Thymus (tissue), 14 donors: ENCODE results near the gene AQR. TPM values are rescaled to one million over a fixed set of nuclear protein-coding genes. Genes with fewer than 3 reads are reported as not detected.

Experiments used
- DNase-seq, 9 donors: peaks; one replicate each; pipeline ENCODE4 v3.0.0-alpha.2; 2013; ENCODE audit warnings: low spot score in 9 of 9, low read depth in 6 of 9, missing footprints in 1 of 9
- H3K27ac ChIP-seq, 2 donors: one replicate each; pipeline ENCODE4 v1.5.1; 2013; ENCODE audit warnings: control low read depth in 1 of 2, low read depth in 1 of 2, low read length in 1 of 2, mild to moderate bottlenecking in 1 of 2, moderate library complexity in 1 of 2
- H3K27me3 ChIP-seq, 2 donors: one replicate each; pipeline ENCODE4 v1.5.1; 2013; ENCODE audit warnings: low read length in 1 of 2; ENCODE audit not compliant: control insufficient read depth in 2 of 2, insufficient read depth in 1 of 2
- H3K36me3 ChIP-seq, 2 donors: one replicate each; pipeline ENCODE4 v1.5.1; 2013; ENCODE audit warnings: low read length in 1 of 2, mild to moderate bottlenecking in 1 of 2, moderate library complexity in 1 of 2; ENCODE audit not compliant: control insufficient read depth in 2 of 2, insufficient read depth in 2 of 2
- H3K4me1 ChIP-seq, 2 donors: one replicate each; pipeline ENCODE4 v1.5.1; 2013; ENCODE audit warnings: low read length in 2 of 2; ENCODE audit not compliant: control insufficient read depth in 2 of 2, insufficient read depth in 2 of 2
- H3K4me3 ChIP-seq, 2 donors: one replicate each; pipeline ENCODE4 v1.5.1; 2013; ENCODE audit warnings: low read length in 2 of 2, control low read depth in 1 of 2, mild to moderate bottlenecking in 1 of 2
- H3K9me3 ChIP-seq, 2 donors: one replicate each; pipeline ENCODE4 v1.5.1; 2013; ENCODE audit warnings: low read length in 1 of 2, mild to moderate bottlenecking in 1 of 2; ENCODE audit not compliant: control insufficient read depth in 2 of 2, insufficient read depth in 1 of 2
- WGBS: extraction: QIAGEN DNeasy Blood & Tissue Kit; methylation state at CpG from one replicate; pipeline ENCODE4 v1.1.7; 2013; 5-methylcytosine and 5-hydroxymethylcytosine counted together
- long read RNA-seq, 10 donors: transcript quantifications; one replicate each; lab custom pipeline, GENCODE V29; 2026
- polyA plus RNA-seq: library from polyadenylated mRNA; stranded (reverse); fragments of 200-250 nt; gene quantifications from one replicate; pipeline ENCODE4 v1.2.3, GENCODE V29; 2013
- total RNA-seq: library from RNA; stranded (reverse); fragments of 120-200 nt; gene quantifications from one replicate; pipeline ENCODE4 v1.2.4, GENCODE V29; 2013
- donor health status: healthy.

Gene AQR
- total RNA-seq, result 37.8 TPM
- polyA plus RNA-seq, result 18.0 TPM
- long read RNA-seq, donor 1, result 0 reads
- long read RNA-seq, donor 2, result 0 reads
- long read RNA-seq, donor 3, full-length matches to known transcripts, result 11 of 17 reads
- long read RNA-seq, donor 3, partial matches to known transcripts, result 6 of 17 reads
- long read RNA-seq, donor 3, other reads (novel, unspliced or antisense), result 0 of 17 reads
- long read RNA-seq, donor 4, full-length matches to known transcripts, result 7 of 7 reads
- long read RNA-seq, donor 4, partial matches to known transcripts, result 0 of 7 reads
- long read RNA-seq, donor 4, other reads (novel, unspliced or antisense), result 0 of 7 reads
- long read RNA-seq, donor 5, full-length matches to known transcripts, result 12 of 12 reads
- long read RNA-seq, donor 5, partial matches to known transcripts, result 0 of 12 reads
- long read RNA-seq, donor 5, other reads (novel, unspliced or antisense), result 0 of 12 reads
- long read RNA-seq, donor 6, partial matches to known transcripts, result 0 of 4 reads
- long read RNA-seq, donor 6, other reads (novel, unspliced or antisense), result 0 of 4 reads
- long read RNA-seq, donor 7, full-length matches to known transcripts, result 6 of 6 reads
- long read RNA-seq, donor 7, partial matches to known transcripts, result 0 of 6 reads
- long read RNA-seq, donor 7, other reads (novel, unspliced or antisense), result 0 of 6 reads
- long read RNA-seq, donor 8, full-length matches to known transcripts, result 3 of 3 reads
- long read RNA-seq, donor 8, partial matches to known transcripts, result 0 of 3 reads
- long read RNA-seq, donor 8, other reads (novel, unspliced or antisense), result 0 of 3 reads
- long read RNA-seq, donor 9, full-length matches to known transcripts, result 6 of 6 reads
- long read RNA-seq, donor 9, partial matches to known transcripts, result 0 of 6 reads
- long read RNA-seq, donor 9, other reads (novel, unspliced or antisense), result 0 of 6 reads
- long read RNA-seq, donor 10, partial matches to known transcripts, result 0 of 2 reads
- long read RNA-seq, donor 10, other reads (novel, unspliced or antisense), result 0 of 2 reads

- Histone ChIP-seq H3K9me3 (no peaks in the 10 kb centered on the region), H3K27me3 (no peaks in the 10 kb centered on the region), H3K36me3 (peaks cover 0 to 4% of the 10 kb centered on the region in 2 donors), H3K4me3 (peak within 1 kb of the TSS; percentile 57 to 97), H3K4me1 (peaks cover 4 to 9% of the 10 kb centered on the region in 2 donors), H3K27ac (peak within 1 kb of the TSS; percentile 1 to 36)
- peak; percentile 84 to 97 (median 91) for DNase-seq
- under 1% methylated on average over 44 of the region's 44 CpGs for WGBS
These were observed at the start of gene AQR for GRCh38 chr15:34969340-34970097. TSS of gene AQR (minus strand) at chr15:34969742. CDS start at chr15:34969613, 129 bp downstream.

DNA sequence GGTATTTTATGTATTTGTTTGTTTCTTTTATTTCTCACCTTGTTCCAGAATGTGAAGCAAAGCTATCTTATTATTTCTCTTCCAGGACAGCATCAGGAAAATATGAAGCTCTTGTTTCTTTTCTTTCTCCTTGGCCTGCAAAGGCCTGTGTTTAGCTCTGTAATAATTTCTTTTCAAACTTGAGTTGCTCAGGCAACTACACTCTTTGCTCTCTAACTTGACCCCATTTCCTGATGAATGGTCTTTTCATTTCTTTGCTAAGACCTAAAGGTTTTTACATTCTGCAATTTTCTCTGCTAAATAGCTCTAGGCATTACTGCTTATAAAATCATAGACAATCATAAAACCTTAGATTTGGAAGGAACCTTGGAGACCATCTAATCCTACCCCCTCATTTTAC is 44.7 kb upstream of the AQR start:
- no peaks in the 10 kb centered on the region for H3K27me3 ChIP-seq
- no peaks in the 10 kb centered on the region for H3K9me3 ChIP-seq
- no peak for DNase-seq
- H3K4me1 ChIP-seq, result no peaks in the 10 kb centered on the region
- H3K36me3 ChIP-seq, result no peaks in the 10 kb centered on the region
- H3K27ac ChIP-seq, result no peak overlapping the region
- no peak overlapping the region for H3K4me3 ChIP-seq

DNA sequence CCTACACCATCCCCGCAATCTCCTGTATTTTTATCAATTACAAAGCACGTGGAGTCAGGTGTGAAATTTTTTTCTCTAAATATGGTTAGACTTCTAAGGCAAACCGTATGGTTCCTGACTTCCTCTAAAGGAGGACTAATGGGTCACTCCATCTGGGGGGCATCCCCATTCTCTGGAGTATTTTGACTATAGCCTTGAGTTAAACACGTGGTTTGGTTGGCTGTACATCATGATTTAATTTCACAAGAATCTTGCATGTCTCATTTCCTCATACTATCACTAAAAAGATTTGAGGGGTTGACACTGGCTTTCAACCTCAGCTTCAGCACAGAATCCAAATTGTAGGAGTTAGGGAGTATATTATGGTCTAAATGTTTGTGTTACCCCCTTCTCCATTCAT is 43.8 kb upstream of the AQR start:
- 90% methylated on average over 4 of the region's 4 CpGs for WGBS
- Histone ChIP-seq H3K36me3 (no peaks in the 10 kb centered on the region), H3K27me3 (no peaks in the 10 kb centered on the region), H3K27ac (no peak overlapping the region), H3K9me3 (no peaks in the 10 kb centered on the region), H3K4me1 (no peaks in the 10 kb centered on the region), H3K4me3 (no peak overlapping the region)
- DNase-seq, result no peak

GRCh38 chr15:35007397-35007796 is 37.9 kb upstream of the AQR start:
- no peak overlapping the region for H3K27ac ChIP-seq
- no peak for DNase-seq
- no peaks in the 10 kb centered on the region for H3K4me1 ChIP-seq
- H3K4me3 ChIP-seq, result no peak overlapping the region
- 93% methylated on average over 2 of the region's 2 CpGs for WGBS
- H3K36me3 ChIP-seq, result no peaks in the 10 kb centered on the region
- no peaks in the 10 kb centered on the region for H3K9me3 ChIP-seq
- no peaks in the 10 kb centered on the region for H3K27me3 ChIP-seq

- H3K4me1 ChIP-seq, result no peaks in the 10 kb centered on the region
- H3K27me3 ChIP-seq, result no peaks in the 10 kb centered on the region
- DNase-seq, result no peak
- H3K9me3 ChIP-seq, result no peaks in the 10 kb centered on the region
- no peaks in the 10 kb centered on the region for H3K36me3 ChIP-seq
- no peak overlapping the region for H3K27ac ChIP-seq
- H3K4me3 ChIP-seq, result no peak overlapping the region
- 95% methylated on average over 6 of the region's 6 CpGs for WGBS
These were observed 36.4 kb upstream of the AQR start for GRCh38 chr15:35005933-35006332.

GRCh38 chr15:35003928-35004327 is 34.4 kb upstream of the AQR start:
- Histone ChIP-seq H3K27me3 (no peaks in the 10 kb centered on the region), H3K27ac (no peak overlapping the region), H3K9me3 (no peaks in the 10 kb centered on the region), H3K4me3 (no peak overlapping the region), H3K4me1 (no peaks in the 10 kb centered on the region), H3K36me3 (no peaks in the 10 kb centered on the region)
- no peak for DNase-seq
- WGBS, result 89% methylated on average over 3 of the region's 3 CpGs

DNA sequence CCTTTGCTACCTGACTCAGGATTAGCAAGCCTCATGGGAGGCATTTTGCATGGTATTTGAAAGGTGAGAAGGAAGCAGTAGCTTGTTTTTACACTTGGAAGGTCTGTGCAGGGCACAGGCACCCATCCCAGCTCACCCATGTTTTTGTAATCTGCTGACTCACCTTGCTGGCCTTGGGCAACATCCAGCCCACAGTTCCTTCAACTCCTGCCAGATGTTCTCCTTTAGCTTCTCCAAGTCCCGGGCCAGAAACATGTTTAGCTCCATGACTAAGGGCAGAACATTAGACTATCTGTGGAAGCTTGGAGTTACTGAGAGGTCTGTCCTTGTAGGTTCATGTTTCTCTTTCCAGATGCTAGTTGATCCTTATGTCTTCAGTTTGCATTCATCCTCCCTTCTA is 31.0 kb upstream of the AQR start:
- 35% methylated on average over 1 of the region's 1 CpG for WGBS
- Histone ChIP-seq H3K9me3 (no peaks in the 10 kb centered on the region), H3K27ac (no peak overlapping the region), H3K27me3 (no peaks in the 10 kb centered on the region), H3K4me3 (no peak overlapping the region), H3K36me3 (no peaks in the 10 kb centered on the region), H3K4me1 (no peaks in the 10 kb centered on the region)
- no peak for DNase-seq

- Histone ChIP-seq H3K36me3 (no peaks in the 10 kb centered on the region), H3K27me3 (no peaks in the 10 kb centered on the region), H3K4me3 (no peak overlapping the region), H3K9me3 (no peaks in the 10 kb centered on the region), H3K27ac (no peak overlapping the region), H3K4me1 (no peaks in the 10 kb centered on the region)
- DNase-seq, result no peak
- WGBS, result 96% methylated on average over 7 of the region's 7 CpGs
These were observed 30.4 kb upstream of the AQR start for GRCh38 chr15:34999906-35000305.
